ENCODE results near the gene RNF126. TPM values are rescaled to one million over a fixed set of nuclear protein-coding genes. Genes with fewer than 3 reads are reported as not detected.
A peak's percentile ranks its signal among the peaks of the same experiment; 100 is the strongest.

The RNF126 gene
- total and polyA plus RNA-seq, 2 experiments from 2014 or later = 95.7 to 112 TPM

GRCh38 chr19:694481-695351 lies 31.7 kb upstream of the RNF126 start:
- DNase-seq (ENCODE audit: low spot score) = no peak
- Mint-ChIP-seq H3K27ac (no peak overlapping the region), H3K36me3 (ENCODE audit: low read depth) (no peaks in the 10 kb centered on the region), H3K9me3 (no peaks in the 10 kb centered on the region), H3K4me1 (no peaks in the 10 kb centered on the region), H3K4me3 (no peak overlapping the region), H3K27me3 (ENCODE audit: insufficient read depth, low read depth, poor library complexity) (peaks cover 6% of the 10 kb centered on the region)
- no peaks in the 10 kb centered on the region for H3K9me2 ChIP-seq (ENCODE audit: insufficient read depth)
- no peak for TF ChIP-seq EZH2 (IDR thresholded peaks at IDR 0.05; ENCODE audit: low read depth, unreplicated experiment)
- no peak for TF ChIP-seq NANOG (IDR thresholded peaks at IDR 0.05; ENCODE audit: borderline replicate concordance)
- TF ChIP-seq POLR2AphosphoS5 (IDR thresholded peaks at IDR 0.05; ENCODE audit: low read depth) = no peak
- TF ChIP-seq ZNF114 (CRISPR knock-in tag; IDR thresholded peaks at IDR 0.05) = no peak
- TF ChIP-seq ETS1 (IDR thresholded peaks at IDR 0.05) = no peak
- no peak for TF ChIP-seq REST (IDR thresholded peaks at IDR 0.05; ENCODE audit: unreplicated experiment)
- no peak for TF ChIP-seq CTCF (conservative IDR thresholded peaks at IDR 0.05; ENCODE audit: low read depth in 2 of 2)
- no peak for TF ChIP-seq JUNB (IDR thresholded peaks at IDR 0.05; ENCODE audit: unreplicated experiment)
- TF ChIP-seq STAT1 (IDR thresholded peaks at IDR 0.05; ENCODE audit: unreplicated experiment) = no peak
- TF ChIP-seq EZH2phosphoT487 (IDR thresholded peaks at IDR 0.05; ENCODE audit: unreplicated experiment) = no peak
- TF ChIP-seq ZNF331 (CRISPR knock-in tag; IDR thresholded peaks at IDR 0.05; ENCODE audit: low read depth) = no peak
- no peak for TF ChIP-seq CREB1 (CRISPR knock-in tag; IDR thresholded peaks at IDR 0.05; ENCODE audit: low read depth)
- no peak for TF ChIP-seq ZNF462 (CRISPR knock-in tag; IDR thresholded peaks at IDR 0.05)
- H3F3A ChIP-seq (replicated peaks; ENCODE audit: low read depth) = no peaks in the 10 kb centered on the region
- H3K79me2 ChIP-seq (replicated peaks; ENCODE audit: insufficient read depth) = no peaks in the 10 kb centered on the region
- H3K4me1 ChIP-seq (ENCODE audit: insufficient read depth) = no peaks in the 10 kb centered on the region
- H2AFZ ChIP-seq = no peak overlapping the region
- H3K4me3 ChIP-seq = no peak overlapping the region
- H3K27me3 ChIP-seq (ENCODE audit: insufficient read depth) = no peaks in the 10 kb centered on the region
- peak; percentile 35; the same call in 2 of the 3 replicates for ATAC-seq
- no peaks in the 10 kb centered on the region for H3K36me3 ChIP-seq (ENCODE audit: insufficient read depth)
- no peak overlapping the region for H3K27ac ChIP-seq (ENCODE audit: low read depth)
- H4K20me1 ChIP-seq (replicated peaks; ENCODE audit: insufficient read depth) = no peaks in the 10 kb centered on the region
- no peak overlapping the region for H3K4me2 ChIP-seq
